Germinal center (tissue), 1 donor: Measurements from ENCODE around the gene LSP1.

ENCODE experiments used
- DNase-seq: peaks from one replicate; pipeline ENCODE4 v3.0.0; 2012; ENCODE audit warnings: mixed read lengths, low spot score

LSP1 gene

GRCh38 chr11:1917523-1918435 lies 64.9 kb downstream of the LSP1 start:
- DNase-seq = no peak

DNA sequence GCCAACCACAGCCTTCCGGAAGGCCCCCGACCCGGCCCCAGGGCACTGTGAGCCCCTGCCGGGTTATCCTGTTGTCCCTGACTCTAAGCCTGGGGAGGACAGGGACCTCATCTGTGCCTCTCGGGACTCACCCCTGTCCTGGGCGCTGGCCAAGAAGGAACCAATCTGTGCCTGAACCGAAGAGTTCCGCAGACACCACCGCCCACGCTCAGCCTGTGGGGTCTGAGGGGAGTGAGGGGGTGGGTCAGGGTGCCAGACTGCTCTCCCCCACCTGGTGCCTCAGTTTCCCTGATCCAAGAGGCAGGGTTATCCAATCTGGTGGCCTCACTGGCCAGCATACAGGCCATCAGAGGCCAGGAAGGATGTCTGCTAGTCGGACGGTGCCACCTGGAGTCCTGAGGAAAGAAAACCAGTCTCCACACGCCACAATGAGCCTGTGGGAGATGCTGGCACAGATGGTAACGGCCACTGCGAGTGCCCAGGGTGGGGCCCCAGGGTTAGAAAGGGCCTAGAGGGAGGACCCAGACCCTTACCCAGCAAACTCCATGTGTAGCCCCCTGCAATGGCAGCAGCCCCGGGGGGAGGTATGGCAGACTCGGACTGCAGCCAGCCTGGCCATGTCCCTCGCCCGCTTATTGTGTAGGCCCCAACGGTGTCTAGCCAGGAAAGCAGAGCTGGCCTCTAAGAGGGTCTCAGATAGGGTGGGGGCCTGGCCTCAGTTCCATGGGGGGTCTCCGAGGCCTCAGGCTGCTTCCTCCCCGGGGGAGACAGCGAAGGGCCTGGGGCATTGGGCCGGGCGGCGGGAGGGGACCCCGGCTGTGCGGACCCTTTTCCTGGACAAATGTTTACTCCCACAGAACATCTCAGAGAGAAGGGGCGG lies 65.8 kb downstream of the LSP1 start:
- no peak for DNase-seq

GRCh38 chr11:1919391-1920127 lies 66.7 kb downstream of the LSP1 start, which contains the start of gene TNNT3:
Gene TNNT3, plus strand, starts transcription at chr11:1919703. Its CDS starts 3,172 bp downstream, at chr11:1922875.
- DNase-seq = no peak

GRCh38 chr11:1920128-1920908 lies 67.4 kb downstream of the LSP1 start:
- DNase-seq = no peak

GRCh38 chr11:1920909-1921573 lies 68.2 kb downstream of the LSP1 start:
- DNase-seq = no peak

DNA sequence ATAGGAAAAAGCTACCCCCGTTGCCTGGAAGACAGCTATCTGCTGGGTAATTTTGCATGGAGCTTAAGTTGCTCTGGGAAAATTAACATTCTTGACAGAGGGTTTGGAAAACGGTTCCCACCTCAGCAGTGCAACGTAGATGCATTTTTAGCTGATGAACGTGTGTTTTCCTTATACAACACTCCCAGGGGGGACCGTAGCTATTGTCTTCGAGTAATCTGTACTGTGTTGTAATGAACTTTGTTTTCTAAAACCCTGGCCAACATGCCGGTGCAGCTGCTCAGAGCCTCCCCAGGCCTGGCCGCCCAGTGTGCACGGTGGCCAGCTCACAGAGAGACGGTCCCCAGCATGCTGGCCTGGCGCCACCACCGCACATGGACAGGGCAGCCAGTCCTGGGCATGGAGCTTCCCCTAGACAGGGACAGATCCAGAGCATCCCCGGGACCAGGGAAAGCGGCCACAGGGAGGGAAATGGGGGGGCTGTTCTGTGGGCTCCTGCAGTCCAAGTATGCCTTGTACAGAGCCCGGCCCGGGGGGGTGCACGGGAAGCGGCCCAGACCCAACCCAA lies 68.8 kb downstream of the LSP1 start:
- DNase-seq = no peak

DNA sequence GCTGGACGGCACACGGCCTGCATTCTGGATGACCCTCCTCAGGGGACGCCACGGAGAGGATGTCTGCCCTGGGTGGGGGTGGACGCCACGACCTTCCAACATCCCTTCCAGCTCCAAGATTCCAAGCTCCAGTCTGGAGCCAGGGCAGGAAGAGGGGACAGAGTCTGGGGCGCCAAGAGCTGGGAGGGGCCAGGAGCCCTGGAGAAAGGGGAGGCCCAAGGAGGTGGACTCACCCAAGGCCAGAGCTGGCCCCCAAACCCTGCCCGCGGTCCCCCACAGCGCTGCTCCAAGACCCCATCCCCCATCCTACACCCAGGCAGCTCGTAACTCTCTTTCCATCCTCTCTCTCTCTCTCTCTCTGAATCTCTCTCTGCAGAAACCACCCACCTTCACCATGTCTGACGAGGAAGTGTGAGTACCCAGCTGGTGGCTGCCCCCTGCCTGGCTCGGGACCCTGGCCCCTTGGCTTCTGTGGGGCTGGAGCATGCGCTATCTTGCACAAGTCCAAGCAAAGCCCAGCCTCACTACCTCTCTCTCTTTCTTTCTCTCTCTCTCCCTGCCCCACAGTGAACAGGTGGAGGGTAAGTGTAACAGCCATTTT lies 69.7 kb downstream of the LSP1 start:
- no peak for DNase-seq

GRCh38 chr11:1923201-1923956 lies 70.5 kb downstream of the LSP1 start:
- no peak for DNase-seq

- no peak for DNase-seq
These were observed 71.3 kb downstream of the LSP1 start for GRCh38 chr11:1924181-1924580.

- no peak for DNase-seq
These were observed 71.9 kb downstream of the LSP1 start for GRCh38 chr11:1924646-1925372.

DNA sequence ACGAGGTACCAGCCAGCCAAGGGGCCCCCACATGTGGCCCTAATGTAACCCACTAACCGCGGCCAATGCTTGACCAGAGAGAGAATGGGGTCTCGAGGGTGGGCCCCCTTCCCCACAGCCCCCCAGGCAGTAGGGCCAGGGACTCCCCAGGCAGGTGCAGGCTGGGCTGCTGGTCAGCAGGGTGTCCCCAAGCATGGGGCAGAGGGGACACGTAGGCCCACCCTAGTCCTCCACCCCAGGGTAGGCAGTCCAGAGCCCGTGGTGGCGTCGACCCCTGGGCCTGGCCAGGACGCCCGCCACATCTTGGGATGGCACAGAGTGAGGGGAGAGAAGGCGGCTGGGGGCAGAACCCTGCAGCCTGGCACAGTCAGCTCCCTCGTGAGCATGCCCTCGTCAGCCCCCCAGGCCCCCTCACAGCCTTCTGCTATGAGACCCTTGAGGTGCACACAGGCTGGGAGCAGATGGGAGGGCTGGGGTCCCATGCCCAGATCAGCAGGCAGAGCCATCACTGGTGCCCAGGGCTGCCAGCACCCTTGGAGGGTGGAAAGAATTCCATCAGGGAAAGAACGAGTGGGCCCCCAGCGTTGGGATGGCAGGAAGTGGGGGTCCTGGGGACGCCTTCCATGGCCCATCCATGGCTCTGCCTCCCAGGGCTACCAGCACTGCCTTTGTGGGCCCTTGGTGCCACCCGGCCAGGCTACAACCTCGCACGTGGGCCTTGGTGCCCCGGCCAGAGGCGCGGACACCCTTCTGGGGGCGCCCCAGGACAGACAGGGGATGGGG lies 72.7 kb downstream of the LSP1 start:
- DNase-seq = no peak

GRCh38 chr11:1926156-1927025 lies 73.5 kb downstream of the LSP1 start:
- no peak for DNase-seq

GRCh38 chr11:1927026-1927847 lies 74.4 kb downstream of the LSP1 start:
- no peak for DNase-seq

- no peak for DNase-seq
These were observed 75.1 kb downstream of the LSP1 start for GRCh38 chr11:1927848-1928469.

- no peak for DNase-seq
These were observed 75.6 kb downstream of the LSP1 start for GRCh38 chr11:1928470-1928890.
